HG03432 (cell line): Measurements from ENCODE around the gene MTA3.
"Not testable (repeated sequence)": the region's sequence is repeated elsewhere in the genome, so short reads cannot be mapped to it uniquely, and the experiment has no call there.

Experiments used
- ATAC-seq: cut with Tn5 transposase; IDR thresholded peaks from one replicate; pipeline ENCODE4 v1.9.1; 2021; ENCODE audit warnings: mild to moderate bottlenecking, moderate library complexity; ENCODE audit not compliant: unreplicated experiment

The MTA3 gene

DNA sequence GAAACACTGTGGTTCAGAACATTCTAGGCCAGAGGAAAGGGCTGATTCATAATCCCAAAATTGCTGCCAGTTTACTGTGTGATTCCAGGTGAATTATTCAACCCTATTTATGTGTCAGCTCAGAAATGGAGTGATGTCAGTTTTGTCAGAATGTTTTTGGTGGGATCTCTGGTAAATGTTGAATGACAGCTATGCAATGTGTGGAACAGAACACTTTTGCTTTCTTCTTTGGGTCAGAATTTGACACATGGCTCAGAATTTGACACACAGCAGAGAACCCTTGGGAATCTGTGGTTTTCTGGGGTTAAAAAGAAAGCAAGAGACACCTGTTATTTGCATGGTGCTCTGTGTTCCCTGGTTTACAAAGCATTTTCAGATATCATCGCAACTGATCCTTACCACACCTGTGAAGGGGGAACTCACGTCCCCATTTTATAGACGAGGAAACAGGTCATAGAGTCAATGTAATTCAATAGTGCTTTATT lies 1.6 kb upstream of the MTA3 start:
- ATAC-seq: peak; percentile 48

DNA sequence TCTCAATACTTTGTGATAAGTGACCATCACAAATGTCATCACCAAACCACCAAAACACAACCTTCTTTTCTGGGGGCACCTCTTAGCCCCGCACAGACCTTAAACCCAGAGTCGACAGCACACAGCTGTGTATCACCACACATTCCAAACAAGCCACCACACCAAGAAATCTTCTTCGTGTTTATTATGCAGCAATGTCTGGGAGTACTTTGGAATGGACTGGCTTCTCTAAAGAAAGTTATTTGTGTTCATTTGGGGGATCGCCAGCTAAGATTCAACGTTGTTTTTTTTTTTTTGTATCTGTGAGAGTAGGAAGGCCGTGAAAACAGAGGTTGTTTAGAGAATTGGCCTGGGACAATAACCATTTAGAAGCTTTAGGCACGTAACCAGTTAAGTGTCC lies 1.1 kb upstream of the MTA3 start:
- ATAC-seq: no peak

- ATAC-seq: peak; percentile 77
These were observed 529 bp upstream of the MTA3 start for GRCh38 chr2:42567806-42568400.

- peak; percentile 6 for ATAC-seq
These were observed 782 bp downstream of the MTA3 start for GRCh38 chr2:42569116-42569711.

DNA sequence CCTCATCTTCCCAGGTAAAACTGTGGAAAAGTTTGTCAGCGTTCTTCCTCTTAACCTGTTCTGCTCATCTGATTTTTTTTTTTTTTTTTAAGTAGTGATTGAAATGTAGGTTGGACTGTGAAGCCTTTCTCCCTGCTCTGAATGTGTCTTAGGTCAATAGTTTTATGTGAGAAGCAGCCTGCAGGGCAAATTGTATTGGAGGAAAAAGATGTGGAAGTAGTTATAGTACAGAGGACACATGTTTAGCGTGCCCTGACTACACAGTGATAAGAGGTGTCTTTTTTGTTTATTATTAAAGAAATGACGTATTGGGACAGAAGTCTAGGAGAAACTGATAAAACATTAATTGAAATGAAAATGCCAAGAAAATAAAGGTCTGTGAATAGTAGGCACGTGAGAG lies 1.5 kb downstream of the MTA3 start:
- no peak for ATAC-seq

GRCh38 chr2:42572297-42573081 lies 4.1 kb downstream of the MTA3 start:
- ATAC-seq: no peak

GRCh38 chr2:42573256-42573655 lies 4.8 kb downstream of the MTA3 start:
- ATAC-seq: no peak

DNA sequence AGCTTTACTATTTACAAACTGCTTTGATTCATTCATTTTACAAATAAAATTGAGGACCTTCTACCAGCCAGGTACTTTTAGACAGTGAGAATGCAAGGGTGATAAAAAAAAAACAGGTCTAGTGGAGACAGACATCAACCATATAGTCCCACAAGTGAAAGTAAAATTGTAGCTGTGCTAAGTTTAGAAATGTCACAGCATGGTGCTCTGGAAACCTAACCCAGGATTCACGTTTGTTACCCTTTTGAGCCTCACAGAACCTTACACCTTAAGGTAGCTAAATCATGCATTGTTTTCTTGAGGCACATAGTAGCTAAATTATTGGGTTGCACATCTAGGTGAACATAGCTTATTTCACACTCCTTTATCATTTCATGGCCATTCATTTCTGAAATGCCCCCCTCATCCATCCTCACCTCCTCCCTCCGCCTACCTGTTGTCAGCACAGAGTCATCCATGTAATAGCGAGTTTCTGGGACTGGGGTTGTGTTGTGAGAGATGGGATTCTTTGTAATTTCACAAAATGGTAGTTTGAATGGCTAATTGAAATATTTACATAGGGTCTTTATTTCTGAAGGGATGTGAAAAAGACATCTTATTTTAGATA lies 7.1 kb downstream of the MTA3 start:
- ATAC-seq: peak; percentile 60

DNA sequence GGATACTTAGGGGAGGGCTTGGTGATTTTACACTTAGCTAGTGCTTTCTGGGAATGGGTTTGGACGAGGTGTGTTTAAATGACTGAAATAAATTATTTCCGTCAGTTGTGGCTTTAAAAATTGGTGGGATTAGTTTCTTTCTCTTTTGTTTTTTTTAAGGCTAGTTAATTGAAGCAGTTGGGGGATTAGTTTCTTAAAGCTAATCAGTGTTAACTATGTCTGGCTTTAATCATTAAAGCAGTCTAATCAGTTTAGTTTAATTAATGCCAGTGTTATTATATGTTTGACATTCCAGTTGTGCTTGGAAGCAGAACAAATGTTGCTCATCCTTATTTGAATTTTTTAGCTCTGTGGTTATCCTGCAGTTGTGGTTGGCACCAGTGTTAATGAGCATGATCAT lies 10.2 kb downstream of the MTA3 start:
- ATAC-seq: no peak

DNA sequence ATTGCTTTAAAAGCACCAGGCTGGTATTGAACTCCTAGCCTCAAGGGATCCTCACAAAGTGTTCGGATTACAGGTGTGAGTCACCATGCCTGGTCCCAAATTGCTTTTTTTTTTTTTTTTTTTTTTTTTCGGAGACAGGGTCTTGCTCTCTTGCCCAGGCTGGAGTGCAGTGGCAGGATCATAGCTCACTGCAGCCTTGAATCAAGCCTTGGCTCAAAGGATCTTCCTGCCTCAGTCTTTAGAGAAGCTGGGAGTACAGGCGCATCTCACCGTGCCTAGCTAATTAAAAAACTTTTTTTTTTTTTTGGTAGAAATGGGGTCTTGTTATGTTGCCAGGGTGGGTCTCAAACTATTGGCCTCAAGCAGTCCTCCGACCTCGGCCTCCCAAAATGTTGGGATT lies 12.8 kb downstream of the MTA3 start:
- ATAC-seq: no peak

GRCh38 chr2:42584628-42585027 lies 16.2 kb downstream of the MTA3 start:
- not testable (repeated sequence) for ATAC-seq

- ATAC-seq: no peak
These were observed 17.3 kb downstream of the MTA3 start for GRCh38 chr2:42585779-42586178.

DNA sequence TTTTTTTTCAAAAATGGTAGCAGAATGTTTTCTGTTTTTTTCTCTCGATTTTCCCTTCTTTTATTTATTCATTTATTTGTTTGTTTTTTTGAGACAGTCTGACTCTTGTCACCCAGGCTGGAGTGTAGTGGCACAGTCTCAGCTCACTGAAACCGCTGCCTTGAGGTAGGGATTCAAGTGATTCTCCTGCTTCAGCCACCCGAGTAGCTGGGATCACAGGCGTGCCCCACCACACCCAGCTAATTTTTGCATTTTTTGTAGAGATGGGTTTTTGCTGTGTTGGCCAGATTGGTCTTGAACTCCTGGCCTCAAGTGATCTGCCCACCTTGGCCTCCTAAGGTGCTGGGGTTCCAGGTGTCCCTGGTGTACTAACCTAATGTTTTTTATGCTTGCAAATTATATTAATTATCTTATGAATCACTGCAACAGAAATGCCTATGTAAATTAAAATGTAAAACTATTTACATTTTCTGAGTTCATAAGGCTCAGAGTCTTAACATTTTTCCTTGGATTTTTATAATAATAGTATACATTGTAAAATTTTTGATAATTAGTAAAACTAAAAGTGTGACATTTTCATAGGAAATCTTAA lies 19.2 kb downstream of the MTA3 start:
- ATAC-seq: no peak

GRCh38 chr2:42588121-42588520 lies 19.7 kb downstream of the MTA3 start:
- no peak for ATAC-seq

DNA sequence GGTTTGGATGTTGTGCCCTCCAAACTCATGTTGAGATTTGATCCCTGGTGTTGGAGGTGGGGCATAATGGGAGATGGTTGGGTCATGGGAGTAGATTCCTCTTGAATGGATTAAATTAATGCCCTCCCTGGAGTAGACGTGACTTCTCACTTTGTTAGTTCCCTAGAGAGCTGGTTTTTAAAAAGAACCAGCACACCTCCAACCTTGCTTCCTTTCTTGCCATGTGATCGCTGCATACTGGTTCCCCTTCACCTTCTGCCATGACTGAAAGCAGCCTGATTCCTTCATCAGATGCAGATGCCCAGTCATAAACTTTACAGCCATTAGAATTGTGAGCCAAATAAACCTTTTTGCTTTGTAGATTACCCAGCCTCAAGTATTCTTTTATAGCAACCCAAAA lies 21.7 kb downstream of the MTA3 start:
- ATAC-seq: no peak

DNA sequence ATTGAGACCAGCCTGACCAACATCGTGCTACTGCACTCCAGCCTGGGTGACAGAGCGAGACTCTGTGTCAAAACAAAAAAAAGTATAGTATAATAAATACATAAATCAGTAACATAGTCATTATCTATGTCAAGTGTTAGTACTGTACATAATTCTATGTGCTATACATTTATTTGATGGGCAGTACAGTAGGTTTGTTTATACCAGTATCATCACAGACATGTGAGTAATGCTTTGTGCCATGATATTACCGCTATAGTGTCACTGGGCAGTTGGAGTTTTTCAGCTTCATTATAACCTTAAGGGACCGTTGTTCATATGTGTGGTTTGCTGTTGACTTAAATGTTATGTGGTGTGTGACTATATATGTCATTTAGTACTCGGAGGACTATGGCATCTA lies 24.9 kb downstream of the MTA3 start:
- no peak for ATAC-seq

GRCh38 chr2:42598656-42599055 lies 30.2 kb downstream of the MTA3 start:
- no peak for ATAC-seq

DNA sequence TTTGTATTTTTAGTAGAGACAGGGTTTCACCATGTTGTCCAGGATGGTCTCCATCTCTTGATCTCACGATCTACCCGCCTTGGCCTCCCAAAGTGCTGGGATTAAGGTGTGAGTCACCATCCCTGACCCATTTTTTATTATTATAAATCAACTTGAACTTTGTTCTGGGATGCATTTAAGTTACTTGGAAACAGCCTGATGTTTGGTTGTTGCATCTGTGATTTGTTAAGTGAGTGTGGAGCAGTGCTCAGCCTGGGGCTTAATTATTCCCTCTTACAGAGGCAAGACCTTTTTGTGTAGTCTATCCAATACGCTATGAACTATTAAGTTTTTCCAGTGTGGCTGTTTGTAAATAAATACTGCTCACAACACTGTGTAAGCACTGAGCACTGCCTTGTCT lies 32.6 kb downstream of the MTA3 start:
- no peak for ATAC-seq

DNA sequence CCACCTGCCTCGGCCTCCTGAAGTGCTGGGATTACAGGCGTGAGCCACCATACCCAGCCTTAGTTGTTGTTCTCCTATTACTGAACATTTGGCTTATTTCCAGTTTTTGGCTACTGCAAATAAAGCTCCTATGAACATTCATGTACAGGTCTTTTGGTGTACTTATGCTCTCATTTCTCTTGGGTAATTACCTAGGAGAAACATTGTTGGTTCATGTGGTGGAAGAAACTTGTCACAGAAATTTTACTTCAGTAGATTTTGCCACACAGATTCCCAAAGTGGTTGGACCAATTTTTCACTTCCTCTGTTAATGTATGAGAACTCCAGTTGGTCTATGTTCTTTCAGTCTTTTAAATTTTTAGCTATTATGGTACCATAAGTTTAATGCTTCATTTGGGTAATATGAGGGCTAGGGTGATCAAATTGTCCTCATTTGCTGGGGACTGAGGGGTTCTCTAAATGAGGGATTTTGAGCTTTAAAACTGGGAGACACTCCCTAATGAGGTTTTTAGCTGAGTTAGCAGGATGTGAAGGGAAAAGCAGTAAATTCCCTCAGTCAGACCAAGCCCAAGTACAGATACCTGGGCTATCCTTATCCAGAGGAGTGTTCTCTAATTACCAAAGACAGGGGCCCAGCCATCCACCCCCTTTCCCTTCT lies 33.9 kb downstream of the MTA3 start:
- no peak for ATAC-seq

DNA sequence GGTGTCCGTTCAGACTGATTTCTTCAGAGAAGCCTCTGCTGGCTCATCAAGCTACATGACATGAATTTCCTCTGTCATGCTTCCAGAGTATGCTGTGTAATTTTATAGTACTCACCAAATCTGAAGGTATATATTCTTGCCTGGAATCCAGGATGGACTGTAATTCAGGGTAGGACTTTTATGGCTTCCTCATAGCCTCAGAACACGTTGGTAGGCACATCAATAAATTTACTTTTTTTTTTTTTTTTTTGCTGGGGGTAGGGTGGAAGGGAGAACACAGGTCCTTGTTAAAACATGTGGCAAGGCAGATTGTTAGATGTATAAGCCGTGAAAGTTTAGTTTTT lies 34.4 kb downstream of the MTA3 start:
- ATAC-seq: no peak

GRCh38 chr2:42604341-42604867 lies 36.0 kb downstream of the MTA3 start:
- ATAC-seq: not testable (repeated sequence)
